ENCODE measurements around the gene PLXNA2. TPM values are rescaled to one million over a fixed set of nuclear protein-coding genes. Genes with fewer than 3 reads are reported as not detected.

Gene PLXNA2
- total RNA-seq, 4 donors from 2014 or later = 12.2 to 45.7 (median 21.8) TPM

GRCh38 chr1:208265122-208265469 lies 20.9 kb upstream of the PLXNA2 start:
- H3K36me3 ChIP-seq = no peaks in the 10 kb centered on the region
- H3K9me3 ChIP-seq = no peaks in the 10 kb centered on the region
- 71 to 73% methylated on average over 2 of the region's 2 CpGs for WGBS, 2 donors
- no peak overlapping the region for H3K27ac ChIP-seq
- intact Hi-C loops (cut with DNase I) = no loop called here
- peaks cover 23 to 26% of the 10 kb centered on the region in 2 donors for H3K4me1 ChIP-seq
- H3K4me3 ChIP-seq (replicated peaks in 1 of 3) = no peak overlapping the region
- no peak for DNase-seq
- no peaks in the 10 kb centered on the region for H3K27me3 ChIP-seq
- TF ChIP-seq POLR2A (IDR thresholded peaks at IDR 0.05) = no peak
- TF ChIP-seq, protein P1, sequence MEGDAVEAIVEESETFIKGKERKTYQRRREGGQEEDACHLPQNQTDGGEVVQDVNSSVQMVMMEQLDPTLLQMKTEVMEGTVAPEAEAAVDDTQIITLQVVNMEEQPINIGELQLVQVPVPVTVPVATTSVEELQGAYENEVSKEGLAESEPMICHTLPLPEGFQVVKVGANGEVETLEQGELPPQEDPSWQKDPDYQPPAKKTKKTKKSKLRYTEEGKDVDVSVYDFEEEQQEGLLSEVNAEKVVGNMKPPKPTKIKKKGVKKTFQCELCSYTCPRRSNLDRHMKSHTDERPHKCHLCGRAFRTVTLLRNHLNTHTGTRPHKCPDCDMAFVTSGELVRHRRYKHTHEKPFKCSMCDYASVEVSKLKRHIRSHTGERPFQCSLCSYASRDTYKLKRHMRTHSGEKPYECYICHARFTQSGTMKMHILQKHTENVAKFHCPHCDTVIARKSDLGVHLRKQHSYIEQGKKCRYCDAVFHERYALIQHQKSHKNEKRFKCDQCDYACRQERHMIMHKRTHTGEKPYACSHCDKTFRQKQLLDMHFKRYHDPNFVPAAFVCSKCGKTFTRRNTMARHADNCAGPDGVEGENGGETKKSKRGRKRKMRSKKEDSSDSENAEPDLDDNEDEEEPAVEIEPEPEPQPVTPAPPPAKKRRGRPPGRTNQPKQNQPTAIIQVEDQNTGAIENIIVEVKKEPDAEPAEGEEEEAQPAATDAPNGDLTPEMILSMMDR (IDR thresholded peaks at IDR 0.05) = no peak

DNA sequence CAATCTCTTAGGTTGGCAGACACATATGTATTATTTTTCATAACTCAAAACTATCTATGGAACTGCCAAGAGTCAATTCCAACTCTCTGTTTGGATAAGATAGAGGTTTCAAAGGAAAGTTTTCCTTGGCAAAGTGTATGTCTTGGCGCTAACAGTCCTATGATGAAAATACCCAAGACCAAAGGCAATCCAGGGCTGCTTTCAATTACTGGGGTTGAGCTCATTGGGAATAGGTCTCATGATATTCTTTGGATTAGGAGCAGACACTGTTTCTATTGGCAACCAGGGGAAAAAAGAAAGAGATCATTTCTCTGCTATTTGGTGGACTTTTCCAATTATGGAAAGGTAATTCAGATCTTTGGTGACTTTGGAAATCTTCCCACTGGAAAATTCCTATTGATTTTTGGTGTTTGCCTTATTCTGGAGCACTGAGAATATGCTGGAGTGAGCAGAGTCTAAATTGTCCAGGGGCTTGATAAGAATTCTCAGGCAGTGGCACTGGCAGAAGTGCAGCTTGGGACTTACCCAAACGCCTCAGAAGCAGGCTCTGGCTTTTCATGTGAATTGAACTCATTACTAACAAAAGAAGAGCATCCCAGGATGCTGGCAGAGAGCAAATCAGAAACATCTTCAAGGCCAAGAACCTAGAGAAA lies 20.4 kb upstream of the PLXNA2 start:
- intact Hi-C loops (cut with DNase I) = no loop called here
- TF ChIP-seq, protein P1 (IDR thresholded peaks at IDR 0.05) = no peak
- no peak for TF ChIP-seq POLR2A (IDR thresholded peaks at IDR 0.05)

GRCh38 chr1:208261874-208262273 lies 17.7 kb upstream of the PLXNA2 start:
- WGBS, 2 donors = 67 to 75% methylated on average over 4 of the region's 4 CpGs
- no peak overlapping the region for H3K4me3 ChIP-seq (replicated peaks in 1 of 3)
- TF ChIP-seq, protein P1 (IDR thresholded peaks at IDR 0.05) = no peak
- TF ChIP-seq POLR2A (IDR thresholded peaks at IDR 0.05) = no peak
- H3K9me3 ChIP-seq = no peaks in the 10 kb centered on the region
- H3K27ac ChIP-seq = no peak overlapping the region
- intact Hi-C loops (cut with DNase I) = no loop called here
- no peaks in the 10 kb centered on the region for H3K36me3 ChIP-seq
- no peaks in the 10 kb centered on the region for H3K27me3 ChIP-seq
- no peaks in the 10 kb centered on the region for H3K4me1 ChIP-seq
- no peak for DNase-seq

More for the DNA sequence above, 20.4 kb upstream of the PLXNA2 start:
- peaks cover 21% of the 10 kb centered on the region in 2 donors for H3K4me1 ChIP-seq
- no peaks in the 10 kb centered on the region for H3K27me3 ChIP-seq
- 73 to 74% methylated on average over 2 of the region's 2 CpGs for WGBS, 2 donors
- H3K4me3 ChIP-seq (replicated peaks in 1 of 3) = no peak overlapping the region
- H3K9me3 ChIP-seq = no peaks in the 10 kb centered on the region
- H3K27ac ChIP-seq = no peak overlapping the region
- DNase-seq = no peak
- no peaks in the 10 kb centered on the region for H3K36me3 ChIP-seq

DNA sequence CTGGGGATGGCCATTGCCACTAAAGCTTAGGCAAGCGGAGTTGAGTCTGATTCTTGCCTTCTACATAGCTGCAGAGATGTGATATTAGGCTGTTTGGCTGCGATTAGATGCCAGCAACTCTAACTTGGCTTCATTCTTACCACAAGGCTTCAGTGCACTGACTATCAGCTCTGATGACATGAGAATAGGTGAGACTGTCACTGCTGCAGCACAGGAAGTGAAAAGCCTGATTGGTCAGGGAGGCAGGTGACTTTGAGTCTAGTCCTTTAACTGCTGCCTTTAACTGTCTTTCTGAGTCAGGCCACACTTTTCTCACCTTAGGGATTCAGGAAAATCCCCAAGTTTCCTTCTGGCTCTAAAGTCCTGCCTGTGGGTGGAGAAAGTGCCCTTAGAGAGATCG lies 14.1 kb upstream of the PLXNA2 start:
- TF ChIP-seq, protein P1 (IDR thresholded peaks at IDR 0.05) = no peak
- no peak for TF ChIP-seq POLR2A (IDR thresholded peaks at IDR 0.05)
- no peaks in the 10 kb centered on the region for H3K4me1 ChIP-seq
- no peak overlapping the region for H3K4me3 ChIP-seq (replicated peaks in 1 of 3)
- intact Hi-C loops (cut with DNase I) = no loop called here
- WGBS, 2 donors = 90 to 96% methylated on average over 3 of the region's 3 CpGs
- DNase-seq = no peak
- no peaks in the 10 kb centered on the region for H3K36me3 ChIP-seq
- no peaks in the 10 kb centered on the region for H3K9me3 ChIP-seq
- H3K27ac ChIP-seq = no peak overlapping the region
- H3K27me3 ChIP-seq = no peaks in the 10 kb centered on the region

DNA sequence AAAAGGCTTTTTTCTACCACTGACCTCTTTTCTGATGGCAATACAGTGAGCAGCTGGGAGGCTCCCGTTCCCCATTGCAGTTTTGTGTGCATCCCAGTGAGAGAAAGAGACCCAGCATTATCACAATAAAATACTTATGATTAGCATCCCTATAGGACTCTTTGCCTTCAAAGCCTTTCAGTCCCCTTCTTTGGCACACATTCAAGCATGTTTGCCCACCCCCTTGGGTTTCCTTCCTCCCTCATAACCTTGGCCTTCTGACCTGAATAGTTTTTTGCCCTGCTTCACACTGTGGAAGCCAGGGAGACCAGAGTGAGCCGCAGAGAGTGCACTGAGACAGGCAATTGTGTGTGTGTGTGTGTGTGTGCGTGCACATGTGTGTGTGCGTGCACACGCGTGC lies 13.2 kb upstream of the PLXNA2 start:
- 79 to 81% methylated on average over 6 of the region's 6 CpGs for WGBS, 2 donors
- Histone ChIP-seq H3K27me3 (no peaks in the 10 kb centered on the region), H3K4me3 (replicated peaks in 1 of 3) (no peak overlapping the region), H3K27ac (no peak overlapping the region), H3K9me3 (no peaks in the 10 kb centered on the region), H3K4me1 (peaks cover 0 to 3% of the 10 kb centered on the region in 2 donors), H3K36me3 (no peaks in the 10 kb centered on the region)
- DNase-seq = no peak
- no peak for TF ChIP-seq POLR2A (IDR thresholded peaks at IDR 0.05)
- TF ChIP-seq, protein P1 (IDR thresholded peaks at IDR 0.05) = no peak
- intact Hi-C loops (cut with DNase I) = no loop called here
